Karpas-422 (cell line): Measurements from ENCODE around the gene ADCYAP1R1. TPM values are rescaled to one million over a fixed set of nuclear protein-coding genes. Genes with fewer than 3 reads are reported as not detected.
"Not testable (repeated sequence)": the region's sequence is repeated elsewhere in the genome, so short reads cannot be mapped to it uniquely, and the experiment has no call there.

Source experiments
- DNase-seq: peaks from one replicate; pipeline ENCODE4 v3.0.0-alpha.2; 2015
- H2AFZ ChIP-seq: fragments of 200-600 bp; sonication (generic); 2 replicates; pipeline ENCODE4 v1.6.1; 2014; ENCODE audit warnings: antibody characterized with exemption, low read length, mixed read lengths
- H3K27ac ChIP-seq: fragments of 200-600 bp; sonication (generic); 2 replicates; pipeline ENCODE4 v1.5.1; 2014; ENCODE audit warnings: mild to moderate bottlenecking, low read length, moderate library complexity
- H3K27me3 ChIP-seq: fragments of 200-600 bp; sonication (generic); 2 replicates; pipeline ENCODE4 v1.6.1; 2014; ENCODE audit warnings: low read length, mixed read lengths
- H3K36me3 ChIP-seq: fragments of 200-600 bp; sonication (generic); 2 replicates; pipeline ENCODE4 v1.6.1; 2014; ENCODE audit warnings: low read length, mixed read lengths; ENCODE audit not compliant: insufficient read depth
- H3K4me1 ChIP-seq: fragments of 200-600 bp; sonication (generic); 2 replicates; pipeline ENCODE4 v1.6.1; 2014; ENCODE audit warnings: mild to moderate bottlenecking, low read length, mixed read lengths
- H3K4me2 ChIP-seq: fragments of 200-600 bp; sonication (generic); 2 replicates; pipeline ENCODE4 v1.6.1; 2014; ENCODE audit warnings: low read length, low read depth, mild to moderate bottlenecking; ENCODE audit not compliant: poor library complexity, severe bottlenecking
- H3K4me3 ChIP-seq: fragments of 200-600 bp; sonication (generic); 2 replicates; pipeline ENCODE4 v1.5.1; 2014; ENCODE audit warnings: mild to moderate bottlenecking, antibody characterized with exemption, low read length, mixed read lengths
- H3K79me2 ChIP-seq: fragments of 200-600 bp; sonication (generic); 2 replicates; pipeline ENCODE4 v1.6.1; 2014; ENCODE audit warnings: mild to moderate bottlenecking, low read length, mixed read lengths
- H3K9ac ChIP-seq: fragments of 200-600 bp; sonication (generic); 2 replicates; pipeline ENCODE4 v1.6.0; 2014; ENCODE audit warnings: low read length
- H3K9me2 ChIP-seq: fragments of 200-600 bp; sonication (generic), shearing (Covaris generic); replicated peaks from 2 replicates; pipeline ENCODE4 v1.6.0; 2014; ENCODE audit warnings: mild to moderate bottlenecking, low read length, moderate library complexity; ENCODE audit not compliant: insufficient read depth
- H3K9me3 ChIP-seq: fragments of 300-700, 200-600 bp; sonication (generic); 2 replicates; pipeline ENCODE4 v1.6.1; 2014; ENCODE audit warnings: low read length, mixed read lengths
- H4K20me1 ChIP-seq: fragments of 200-600 bp; sonication (generic); 2 replicates; pipeline ENCODE4 v1.6.1; 2014; ENCODE audit warnings: mild to moderate bottlenecking, antibody characterized with exemption, low read length, low read depth; ENCODE audit not compliant: insufficient read depth
- small RNA-seq: library from RNA; depleted of rRNA; stranded (forward); fragments of <200 nt; gene quantifications from one replicate; pipeline ENCODE3, GENCODE V24; 2014
- total RNA-seq: library from RNA; depleted of rRNA; stranded (reverse); fragments of >200 nt; shearing (Covaris generic); gene quantifications from 2 replicates; pipeline ENCODE4 v1.2.3, GENCODE V29; 2014; ENCODE audit warnings: low replicate concordance; rRNA removed

The ADCYAP1R1 gene
- total RNA-seq, 1 experiment from 2014 or later, result 0.52 TPM

GRCh38 chr7:31146030-31146429 lies 93.9 kb downstream of the ADCYAP1R1 start:
- Histone ChIP-seq H3K4me1 (no peaks in the 10 kb centered on the region), H4K20me1 (no peaks in the 10 kb centered on the region), H3K79me2 (no peaks in the 10 kb centered on the region), H3K27ac (no peak overlapping the region), H2AFZ (no peak overlapping the region), H3K36me3 (no peaks in the 10 kb centered on the region), H3K27me3 (0 out of 2 replicates have a peak, but pooled peaks cover under 1% of the 10 kb centered on the region), H3K9ac (no peak overlapping the region), H3K4me3 (no peak overlapping the region), H3K4me2 (no peak overlapping the region), H3K9me2 (no peaks in the 10 kb centered on the region), H3K9me3 (no peaks in the 10 kb centered on the region)
- peak; percentile 27 for DNase-seq

DNA sequence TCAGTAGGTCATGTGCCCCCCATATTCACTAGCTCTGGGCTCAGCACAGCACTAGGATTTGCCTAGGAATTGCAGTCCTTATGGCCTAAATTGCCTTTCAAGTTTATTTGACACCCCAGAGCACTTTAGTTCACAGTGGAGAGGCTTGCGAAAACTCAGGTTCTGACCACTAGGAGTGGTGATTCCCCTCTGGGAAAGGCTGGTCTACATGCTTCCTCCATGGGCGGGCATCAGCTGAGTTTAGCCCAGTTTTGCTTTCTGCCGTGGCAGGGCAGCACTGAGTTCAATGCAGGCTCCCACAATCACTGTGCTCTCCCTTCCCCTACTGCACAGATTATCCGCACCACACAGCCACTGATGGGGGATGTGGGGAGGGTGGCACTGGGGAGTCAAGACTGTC lies 94.4 kb downstream of the ADCYAP1R1 start:
- DNase-seq, result peak; percentile 36
- no peak overlapping the region for H3K27ac ChIP-seq
- no peaks in the 10 kb centered on the region for H4K20me1 ChIP-seq
- no peak overlapping the region for H3K4me3 ChIP-seq
- no peak overlapping the region for H3K9ac ChIP-seq
- H3K36me3 ChIP-seq, result no peaks in the 10 kb centered on the region
- H3K4me2 ChIP-seq, result no peak overlapping the region
- H3K79me2 ChIP-seq, result no peaks in the 10 kb centered on the region
- H3K9me2 ChIP-seq, result no peaks in the 10 kb centered on the region
- H2AFZ ChIP-seq, result no peak overlapping the region
- no peaks in the 10 kb centered on the region for H3K9me3 ChIP-seq
- H3K4me1 ChIP-seq, result no peaks in the 10 kb centered on the region
- 0 out of 2 replicates have a peak, but pooled peaks cover 3% of the 10 kb centered on the region for H3K27me3 ChIP-seq

GRCh38 chr7:31151849-31152248 lies 99.7 kb downstream of the ADCYAP1R1 start:
- Histone ChIP-seq H3K27me3 (0 out of 2 replicates have a peak, but pooled peaks cover 3% of the 10 kb centered on the region), H2AFZ (no peak overlapping the region), H3K79me2 (no peaks in the 10 kb centered on the region), H3K9ac (no peak overlapping the region), H3K9me2 (no peaks in the 10 kb centered on the region), H4K20me1 (no peaks in the 10 kb centered on the region), H3K4me2 (no peak overlapping the region), H3K4me1 (no peaks in the 10 kb centered on the region), H3K4me3 (no peak overlapping the region), H3K27ac (no peak overlapping the region), H3K36me3 (no peaks in the 10 kb centered on the region), H3K9me3 (no peaks in the 10 kb centered on the region)
- no peak for DNase-seq

DNA sequence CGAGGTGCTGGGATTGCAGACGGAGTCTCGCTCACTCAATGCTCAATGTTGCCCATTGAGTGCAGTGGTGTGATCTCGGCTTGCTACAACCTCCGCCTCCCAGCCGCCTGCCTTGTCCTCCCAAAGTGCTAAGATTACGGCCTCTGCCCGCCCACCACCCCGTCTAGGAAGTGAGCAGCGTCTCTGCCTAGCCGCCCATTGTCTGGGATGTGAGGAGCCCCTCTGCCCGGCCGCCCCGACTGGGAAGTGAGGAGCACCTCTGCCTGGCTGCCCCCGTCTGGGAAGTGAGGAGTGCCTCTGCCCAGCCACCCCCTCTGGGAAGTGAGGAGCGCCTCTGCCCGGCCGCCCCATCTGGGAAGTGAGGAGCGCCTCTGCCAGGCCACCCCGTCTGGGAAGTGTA lies 101.2 kb downstream of the ADCYAP1R1 start:
- H3K4me1 ChIP-seq, H3K4me3 ChIP-seq, DNase-seq, H2AFZ ChIP-seq, H3K9me2 ChIP-seq, H4K20me1 ChIP-seq, H3K27me3 ChIP-seq, H3K27ac ChIP-seq, H3K79me2 ChIP-seq, H3K9me3 ChIP-seq, H3K36me3 ChIP-seq, H3K4me2 ChIP-seq, H3K9ac ChIP-seq: not testable (repeated sequence)

DNA sequence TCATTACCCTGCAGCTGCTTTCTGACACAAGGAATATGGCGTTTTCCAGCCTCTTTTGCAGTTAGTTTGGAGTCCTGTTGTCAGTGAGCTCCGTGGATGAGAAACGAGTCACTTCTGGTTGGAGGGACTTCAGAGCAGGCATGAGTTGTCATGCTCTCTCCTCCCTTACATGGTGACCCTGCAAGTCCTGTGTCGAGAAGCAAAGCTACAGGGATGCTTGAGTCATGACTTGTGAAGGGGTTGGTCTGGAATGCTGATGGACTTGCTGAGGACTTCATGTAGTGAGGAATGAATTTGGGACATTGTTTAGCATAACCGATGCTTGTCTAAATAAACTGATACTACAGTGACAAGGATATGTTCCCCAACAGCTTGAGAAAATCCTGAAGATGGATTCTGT lies 108.8 kb downstream of the ADCYAP1R1 start:
- Histone ChIP-seq H3K27me3 (no peaks in the 10 kb centered on the region), H3K4me2 (no peak overlapping the region), H3K4me3 (no peak overlapping the region), H3K9ac (no peak overlapping the region), H3K4me1 (no peaks in the 10 kb centered on the region), H3K9me2 (no peaks in the 10 kb centered on the region), H3K27ac (no peak overlapping the region), H3K9me3 (no peaks in the 10 kb centered on the region), H3K36me3 (no peaks in the 10 kb centered on the region), H3K79me2 (no peaks in the 10 kb centered on the region), H4K20me1 (no peaks in the 10 kb centered on the region), H2AFZ (no peak overlapping the region)
- peak; percentile 40 for DNase-seq

Small RNA genes within 50 kb of the gene (small RNA-seq; reads per million reads assigned to genes)
- gene AC006466.1, result not detected

Other genes starting within 250 kb of the ADCYAP1R1 start
- gene AQP1, start 140.5 kb upstream of the ADCYAP1R1 start, total RNA-seq, result 0.22 and 0.82 TPM in 2 replicates
- not detected in 2 replicates for gene GHRHR, start 88.4 kb upstream of the ADCYAP1R1 start, total RNA-seq